ENCODE results near the gene SPC24.
"Not testable (repeated sequence)": the region's sequence is repeated elsewhere in the genome, so short reads cannot be mapped to it uniquely, and the experiment has no call there.

The SPC24 gene

DNA sequence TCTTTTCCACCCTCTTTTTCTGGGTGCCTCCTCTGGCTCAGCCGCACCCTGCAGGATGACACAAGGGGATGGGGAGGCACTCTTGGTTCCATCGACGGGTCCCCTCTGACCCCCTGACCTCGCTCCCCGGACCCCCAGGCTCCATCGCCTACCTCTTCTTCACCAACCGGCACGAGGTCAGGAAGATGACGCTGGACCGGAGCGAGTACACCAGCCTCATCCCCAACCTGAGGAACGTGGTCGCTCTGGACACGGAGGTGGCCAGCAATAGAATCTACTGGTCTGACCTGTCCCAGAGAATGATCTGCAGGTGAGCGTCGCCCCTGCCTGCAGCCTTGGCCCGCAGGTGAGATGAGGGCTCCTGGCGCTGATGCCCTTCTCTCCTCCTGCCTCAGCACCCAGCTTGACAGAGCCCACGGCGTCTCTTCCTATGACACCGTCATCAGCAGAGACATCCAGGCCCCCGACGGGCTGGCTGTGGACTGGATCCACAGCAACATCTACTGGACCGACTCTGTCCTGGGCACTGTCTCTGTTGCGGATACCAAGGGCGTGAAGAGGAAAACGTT is 42.4 kb downstream of the SPC24 start:
- no peak for DNase-seq
- CTCF ChIA-PET = no interaction called here
- no peaks in the 10 kb centered on the region for H3K4me1 Mint-ChIP-seq
- H3K36me3 Mint-ChIP-seq = peaks cover 56% of the 10 kb centered on the region
- no peaks in the 10 kb centered on the region for H3K9me3 Mint-ChIP-seq
- H3K4me3 Mint-ChIP-seq = no peak overlapping the region
- H3K27me3 Mint-ChIP-seq = no peaks in the 10 kb centered on the region
- H3K27ac Mint-ChIP-seq = no peak overlapping the region

DNA sequence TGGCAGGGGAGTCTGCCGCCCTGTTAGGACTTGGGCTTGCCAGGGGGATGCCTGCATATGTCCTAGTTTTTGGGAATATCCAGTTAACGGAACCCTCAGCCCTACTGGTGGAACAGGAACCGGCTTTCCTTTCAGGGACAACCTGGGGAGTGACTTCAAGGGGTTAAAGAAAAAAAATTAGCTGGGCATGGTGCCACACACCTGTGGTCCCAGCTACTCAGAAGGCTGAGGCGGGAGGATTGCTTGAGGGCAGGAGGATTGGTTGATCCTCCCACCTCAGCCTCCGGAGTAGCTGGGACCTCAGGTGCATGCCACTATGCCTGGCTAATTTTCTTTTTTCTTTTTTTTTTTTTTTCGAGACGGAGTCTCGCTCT is 43.8 kb downstream of the SPC24 start:
- no peak for DNase-seq
- Mint-ChIP-seq H3K4me1 (no peaks in the 10 kb centered on the region), H3K27ac (no peak overlapping the region), H3K9me3 (no peaks in the 10 kb centered on the region), H3K36me3 (peaks cover 53% of the 10 kb centered on the region), H3K4me3 (no peak overlapping the region), H3K27me3 (no peaks in the 10 kb centered on the region)
- CTCF ChIA-PET = interaction anchor here (1.4 kb wide), 1 partner anchor 14 kb away, joined by 7 read pairs; no protein-coding TSS in a partner anchor

DNA sequence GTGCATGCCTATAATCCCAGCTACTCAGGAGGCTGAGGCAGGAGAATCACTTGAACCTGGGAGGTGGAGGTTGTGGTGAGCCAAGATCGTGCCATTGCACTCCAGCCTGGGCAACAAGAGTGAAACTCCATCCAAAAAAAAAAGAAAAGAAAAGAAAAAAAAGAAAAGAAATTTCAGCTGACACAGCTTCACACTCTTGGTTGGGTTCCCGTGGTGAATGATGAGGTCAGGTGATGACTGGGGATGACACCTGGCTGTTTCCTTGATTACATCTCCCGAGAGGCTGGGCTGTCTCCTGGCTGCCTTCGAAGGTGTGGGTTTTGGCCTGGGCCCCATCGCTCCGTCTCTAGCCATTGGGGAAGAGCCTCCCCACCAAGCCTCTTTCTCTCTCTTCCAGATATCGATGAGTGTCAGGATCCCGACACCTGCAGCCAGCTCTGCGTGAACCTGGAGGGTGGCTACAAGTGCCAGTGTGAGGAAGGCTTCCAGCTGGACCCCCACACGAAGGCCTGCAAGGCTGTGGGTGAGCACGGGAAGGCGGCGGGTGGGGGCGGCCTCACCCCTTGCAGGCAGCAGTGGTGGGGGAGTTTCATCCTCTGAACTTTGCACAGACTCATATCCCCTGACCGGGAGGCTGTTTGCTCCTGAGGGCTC is 44.3 kb downstream of the SPC24 start:
- DNase-seq = no peak
- H3K27ac Mint-ChIP-seq = no peak overlapping the region
- no peaks in the 10 kb centered on the region for H3K9me3 Mint-ChIP-seq
- H3K27me3 Mint-ChIP-seq = no peaks in the 10 kb centered on the region
- no peak overlapping the region for H3K4me3 Mint-ChIP-seq
- CTCF ChIA-PET = interaction anchor here (1.4 to 2.5 kb wide), 2 partner anchors 15 to 75 kb away, joined by 7 to 11 read pairs; no protein-coding TSS in a partner anchor
- H3K4me1 Mint-ChIP-seq = no peaks in the 10 kb centered on the region
- H3K36me3 Mint-ChIP-seq = peaks cover 52% of the 10 kb centered on the region

DNA sequence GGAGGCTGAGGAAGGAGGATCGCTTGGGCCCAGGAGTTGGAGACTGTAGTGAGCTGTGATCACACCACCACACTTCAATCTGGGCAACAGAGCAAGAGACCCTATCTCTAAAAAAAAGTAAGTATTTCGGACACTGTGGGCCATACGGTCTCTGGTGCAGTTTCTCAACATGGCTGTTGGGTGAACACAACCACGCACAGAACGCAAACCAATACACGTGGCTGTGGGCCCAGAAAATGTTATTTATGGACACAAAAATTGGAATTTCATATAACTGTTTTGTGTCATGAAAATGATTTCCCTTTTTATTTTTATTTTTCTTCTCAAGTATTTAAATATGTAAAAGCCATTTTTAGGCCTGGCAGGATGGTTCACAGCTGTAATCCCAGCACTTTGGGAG is 46.8 kb downstream of the SPC24 start:
- Mint-ChIP-seq H3K9me3 (no peaks in the 10 kb centered on the region), H3K36me3 (peaks cover 53% of the 10 kb centered on the region), H3K27me3 (no peaks in the 10 kb centered on the region), H3K4me3 (no peak overlapping the region), H3K27ac (no peak overlapping the region), H3K4me1 (peaks cover 2% of the 10 kb centered on the region)
- DNase-seq = no peak
- CTCF ChIA-PET = interaction anchor here (2.5 kb wide), 1 partner anchor 73 kb away, joined by 11 read pairs; no protein-coding TSS in a partner anchor

DNA sequence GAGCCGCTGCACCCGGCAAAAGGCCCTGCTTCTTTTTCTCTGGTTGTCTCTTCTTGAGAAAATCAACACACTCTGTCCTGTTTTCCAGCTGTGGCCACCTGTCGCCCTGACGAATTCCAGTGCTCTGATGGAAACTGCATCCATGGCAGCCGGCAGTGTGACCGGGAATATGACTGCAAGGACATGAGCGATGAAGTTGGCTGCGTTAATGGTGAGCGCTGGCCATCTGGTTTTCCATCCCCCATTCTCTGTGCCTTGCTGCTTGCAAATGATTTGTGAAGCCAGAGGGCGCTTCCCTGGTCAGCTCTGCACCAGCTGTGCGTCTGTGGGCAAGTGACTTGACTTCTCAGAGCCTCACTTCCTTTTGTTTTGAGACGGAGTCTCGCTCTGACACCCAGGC is 49.1 kb downstream of the SPC24 start:
- Mint-ChIP-seq H3K4me1 (peaks cover 6% of the 10 kb centered on the region), H3K4me3 (no peak overlapping the region), H3K36me3 (peaks cover 58% of the 10 kb centered on the region), H3K9me3 (no peaks in the 10 kb centered on the region), H3K27me3 (no peaks in the 10 kb centered on the region), H3K27ac (no peak overlapping the region)
- no peak for DNase-seq
- CTCF ChIA-PET = no interaction called here

DNA sequence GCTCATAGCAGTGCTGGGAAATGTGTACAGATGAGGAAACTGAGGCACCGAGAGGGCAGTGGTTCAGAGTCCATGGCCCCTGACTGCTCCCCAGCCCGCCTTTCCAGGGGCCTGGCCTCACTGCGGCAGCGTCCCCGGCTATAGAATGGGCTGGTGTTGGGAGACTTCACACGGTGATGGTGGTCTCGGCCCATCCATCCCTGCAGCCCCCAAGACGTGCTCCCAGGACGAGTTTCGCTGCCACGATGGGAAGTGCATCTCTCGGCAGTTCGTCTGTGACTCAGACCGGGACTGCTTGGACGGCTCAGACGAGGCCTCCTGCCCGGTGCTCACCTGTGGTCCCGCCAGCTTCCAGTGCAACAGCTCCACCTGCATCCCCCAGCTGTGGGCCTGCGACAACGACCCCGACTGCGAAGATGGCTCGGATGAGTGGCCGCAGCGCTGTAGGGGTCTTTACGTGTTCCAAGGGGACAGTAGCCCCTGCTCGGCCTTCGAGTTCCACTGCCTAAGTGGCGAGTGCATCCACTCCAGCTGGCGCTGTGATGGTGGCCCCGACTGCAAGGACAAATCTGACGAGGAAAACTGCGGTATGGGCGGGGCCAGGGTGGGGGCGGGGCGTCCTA is 50.5 kb downstream of the SPC24 start:
- Mint-ChIP-seq H3K4me1 (peaks cover 9% of the 10 kb centered on the region), H3K9me3 (no peaks in the 10 kb centered on the region), H3K36me3 (peaks cover 59% of the 10 kb centered on the region), H3K27me3 (no peaks in the 10 kb centered on the region), H3K4me3 (no peak overlapping the region), H3K27ac (no peak overlapping the region)
- DNase-seq = no peak
- CTCF ChIA-PET = interaction anchor here (1.0 kb wide), 1 partner anchor 70 kb away, joined by 3 read pairs; no protein-coding TSS in a partner anchor

DNA sequence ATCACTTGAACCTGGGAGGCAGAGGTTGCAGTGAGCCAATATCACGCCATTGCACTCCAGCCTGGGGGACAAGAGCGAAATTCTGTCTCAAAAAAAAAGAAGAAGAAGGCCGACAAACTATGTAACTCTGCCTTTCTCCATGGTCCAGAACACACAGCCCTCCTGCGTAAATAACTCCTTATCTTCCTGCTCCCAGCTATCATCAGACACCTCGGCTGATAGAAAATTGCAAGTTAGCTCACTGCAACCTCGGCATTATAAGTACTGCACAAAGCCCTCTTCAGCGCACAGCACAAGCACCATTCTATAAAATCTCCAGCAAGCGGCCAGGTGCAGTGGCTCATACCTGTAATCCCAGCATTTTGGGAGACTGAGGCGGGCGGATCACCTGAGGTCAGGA is 51.9 kb downstream of the SPC24 start:
- not testable (repeated sequence) for H3K27ac Mint-ChIP-seq, H3K4me3 Mint-ChIP-seq, H3K27me3 Mint-ChIP-seq, DNase-seq, H3K9me3 Mint-ChIP-seq
- CTCF ChIA-PET = interaction anchor here (1.0 kb wide), 1 partner anchor 22 kb away, joined by 4 read pairs; no protein-coding TSS in a partner anchor
- peaks cover 68% of the 10 kb centered on the region for H3K36me3 Mint-ChIP-seq
- H3K4me1 Mint-ChIP-seq = peaks cover 21% of the 10 kb centered on the region

GRCh38 chr19:11102944-11103343 is 52.6 kb downstream of the SPC24 start:
- DNase-seq = no peak
- no peaks in the 10 kb centered on the region for H3K9me3 Mint-ChIP-seq
- H3K27ac Mint-ChIP-seq = no peak overlapping the region
- H3K27me3 Mint-ChIP-seq = no peaks in the 10 kb centered on the region
- CTCF ChIA-PET = interaction anchor here (1.0 kb wide), 1 partner anchor 23 kb away, joined by 4 read pairs; no protein-coding TSS in a partner anchor
- H3K4me3 Mint-ChIP-seq = no peak overlapping the region
- peaks cover 68% of the 10 kb centered on the region for H3K36me3 Mint-ChIP-seq
- H3K4me1 Mint-ChIP-seq = peaks cover 23% of the 10 kb centered on the region

DNA sequence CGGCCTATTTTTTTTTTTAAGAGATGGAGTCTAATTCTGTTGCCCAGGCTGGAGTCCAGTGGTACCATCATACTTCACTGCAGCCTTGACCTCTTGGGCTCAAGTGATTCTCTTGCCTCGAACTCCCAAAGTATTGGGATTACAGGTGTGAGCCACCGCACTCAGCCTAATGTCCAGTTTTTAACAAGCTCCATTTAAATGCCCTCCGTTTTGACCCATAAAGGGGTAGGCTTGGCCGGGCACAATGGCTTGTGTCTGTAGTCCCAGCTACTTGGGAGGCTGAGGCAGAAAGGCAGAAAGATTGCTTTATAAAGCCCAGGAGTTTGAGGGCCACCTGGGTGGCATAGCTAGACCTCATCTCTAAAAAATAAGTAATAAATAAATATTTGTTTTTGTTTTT is 54.5 kb downstream of the SPC24 start:
- H3K9me3 Mint-ChIP-seq = no peaks in the 10 kb centered on the region
- H3K4me3 Mint-ChIP-seq = no peak overlapping the region
- H3K36me3 Mint-ChIP-seq = peaks cover 74% of the 10 kb centered on the region
- H3K27ac Mint-ChIP-seq = no peak overlapping the region
- H3K27me3 Mint-ChIP-seq = no peaks in the 10 kb centered on the region
- no peak for DNase-seq
- CTCF ChIA-PET = interaction anchor here (0.7 to 1.6 kb wide), 2 partner anchors 9 to 65 kb away, joined by 4 read pairs; no protein-coding TSS in a partner anchor
- peaks cover 40% of the 10 kb centered on the region for H3K4me1 Mint-ChIP-seq

- H3K27me3 Mint-ChIP-seq = no peaks in the 10 kb centered on the region
- DNase-seq = no peak
- H3K4me3 Mint-ChIP-seq = no peak overlapping the region
- H3K4me1 Mint-ChIP-seq = peaks cover 49% of the 10 kb centered on the region
- no peaks in the 10 kb centered on the region for H3K9me3 Mint-ChIP-seq
- H3K36me3 Mint-ChIP-seq = peaks cover 74% of the 10 kb centered on the region
- CTCF ChIA-PET = interaction anchor here (1.6 kb wide), 1 partner anchor 64 kb away, joined by 4 read pairs; no protein-coding TSS in a partner anchor
- H3K27ac Mint-ChIP-seq = no peak overlapping the region
These were observed 55.5 kb downstream of the SPC24 start for GRCh38 chr19:11100049-11100448.

- Mint-ChIP-seq H3K4me3 (no peak overlapping the region), H3K36me3 (peaks cover 73% of the 10 kb centered on the region), H3K9me3 (no peaks in the 10 kb centered on the region), H3K4me1 (peaks cover 58% of the 10 kb centered on the region), H3K27me3 (no peaks in the 10 kb centered on the region), H3K27ac (peak overlapping the region; percentile 12)
- no peak for DNase-seq
- CTCF ChIA-PET = no interaction called here
These were observed 56.7 kb downstream of the SPC24 start for GRCh38 chr19:11098861-11099260.

DNA sequence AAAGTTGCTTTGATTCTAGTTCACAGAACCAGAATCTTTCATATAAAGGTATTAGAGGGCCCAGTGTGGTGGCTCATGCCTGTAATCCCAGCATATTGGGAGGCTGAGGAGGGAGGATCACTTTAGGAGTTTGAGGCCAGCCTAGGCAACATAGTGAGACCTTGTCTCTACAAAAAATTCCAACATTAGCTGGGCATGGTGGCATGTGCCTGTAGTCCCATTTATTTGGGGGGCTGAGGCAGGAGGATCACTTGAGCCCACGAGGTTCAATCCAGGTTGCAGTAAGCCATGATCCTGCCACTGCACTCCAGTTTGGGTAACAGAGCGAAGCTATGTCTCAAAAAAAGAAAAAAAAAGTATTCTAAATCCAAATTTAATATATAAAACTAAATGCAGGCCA is 57.3 kb downstream of the SPC24 start:
- Mint-ChIP-seq H3K27me3 (no peaks in the 10 kb centered on the region), H3K36me3 (peaks cover 72% of the 10 kb centered on the region), H3K9me3 (no peaks in the 10 kb centered on the region), H3K27ac (no peak overlapping the region), H3K4me3 (no peak overlapping the region), H3K4me1 (peaks cover 61% of the 10 kb centered on the region)
- CTCF ChIA-PET = no interaction called here
- no peak for DNase-seq

DNA sequence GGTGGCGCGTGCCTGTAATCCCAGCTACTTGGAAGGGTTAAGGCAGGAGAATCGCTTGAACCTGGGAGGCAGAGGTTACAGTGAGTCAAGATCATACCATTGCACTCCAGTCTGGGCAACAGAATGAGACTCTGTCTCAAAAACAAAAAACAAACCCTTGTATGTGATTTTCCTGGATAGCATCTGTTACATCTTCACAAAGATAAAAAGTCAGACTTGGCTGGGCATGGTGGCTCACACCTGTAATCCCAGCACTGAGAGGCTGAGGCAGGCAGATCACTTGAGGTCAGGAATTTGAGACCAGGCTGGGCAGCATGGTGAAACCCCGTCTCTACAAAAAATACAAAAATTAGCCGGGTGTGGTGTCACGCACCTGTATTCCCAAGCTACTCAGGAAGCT is 58.2 kb downstream of the SPC24 start:
- H3K4me3 Mint-ChIP-seq, DNase-seq, H3K9me3 Mint-ChIP-seq, H3K27me3 Mint-ChIP-seq: not testable (repeated sequence)
- CTCF ChIA-PET = interaction anchor here (1.5 kb wide), 1 partner anchor 61 kb away, joined by 6 read pairs; no protein-coding TSS in a partner anchor
- peaks cover 69% of the 10 kb centered on the region for H3K4me1 Mint-ChIP-seq
- H3K36me3 Mint-ChIP-seq = peaks cover 70% of the 10 kb centered on the region
- peak overlapping the region; percentile 68 for H3K27ac Mint-ChIP-seq

DNA sequence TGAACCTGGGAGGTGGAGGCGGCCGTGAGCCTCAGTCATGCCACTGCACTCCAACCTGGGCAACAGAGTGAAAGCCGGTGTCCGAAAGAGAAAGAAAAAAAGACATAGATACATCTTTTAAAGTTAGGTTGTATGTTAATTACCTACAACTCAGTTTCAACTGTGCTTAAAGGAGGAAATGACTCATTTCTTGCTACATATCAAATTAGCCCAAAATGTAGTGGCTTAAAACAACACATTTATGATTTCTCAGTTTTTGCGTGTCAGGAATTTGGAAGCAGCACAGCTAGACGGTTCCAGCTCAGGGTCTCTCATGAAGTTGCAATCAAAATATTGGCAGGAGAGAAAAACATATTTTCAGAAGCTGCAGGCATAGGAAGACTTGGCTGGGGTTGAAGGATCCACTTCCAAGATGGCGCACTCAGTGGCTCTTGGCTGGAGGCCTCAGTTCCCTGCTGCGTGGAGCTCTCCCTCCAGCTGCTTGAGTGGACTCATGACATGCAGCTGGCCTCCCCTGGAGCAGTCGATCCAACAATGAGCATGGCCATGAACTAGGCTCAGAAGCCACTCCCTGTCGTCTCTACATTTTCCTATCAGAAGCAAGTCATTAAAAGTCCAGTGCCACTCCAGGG is 59.3 kb downstream of the SPC24 start:
- Mint-ChIP-seq H3K9me3 (no peaks in the 10 kb centered on the region), H3K4me1 (peaks cover 75% of the 10 kb centered on the region), H3K36me3 (peaks cover 76% of the 10 kb centered on the region), H3K27me3 (no peaks in the 10 kb centered on the region), H3K4me3 (peak overlapping the region; percentile 57), H3K27ac (peak overlapping the region; percentile 99)
- DNase-seq = peak; percentile 63
- CTCF ChIA-PET = interaction anchor here (1.5 kb wide), 1 partner anchor 60 kb away, joined by 6 read pairs; no protein-coding TSS in a partner anchor

All from activated naive CD4-positive, alpha-beta T cell treated with anti-CD3 and anti-CD28 coated beads, Interleukin-2, amount 10 ng/mL, durations not matched to agents 7 days and 5 days (primary cell).